HG03060 (cell line): ENCODE measurements around the gene RABEP1.
"Not testable (repeated sequence)": the region's sequence is repeated elsewhere in the genome, so short reads cannot be mapped to it uniquely, and the experiment has no call there.

ENCODE experiments used
- ATAC-seq: cut with Tn5 transposase; IDR thresholded peaks from one replicate; pipeline ENCODE4 v1.9.1; 2021; ENCODE audit warnings: low read depth, moderate number of reproducible peaks; ENCODE audit not compliant: unreplicated experiment

The RABEP1 gene

DNA sequence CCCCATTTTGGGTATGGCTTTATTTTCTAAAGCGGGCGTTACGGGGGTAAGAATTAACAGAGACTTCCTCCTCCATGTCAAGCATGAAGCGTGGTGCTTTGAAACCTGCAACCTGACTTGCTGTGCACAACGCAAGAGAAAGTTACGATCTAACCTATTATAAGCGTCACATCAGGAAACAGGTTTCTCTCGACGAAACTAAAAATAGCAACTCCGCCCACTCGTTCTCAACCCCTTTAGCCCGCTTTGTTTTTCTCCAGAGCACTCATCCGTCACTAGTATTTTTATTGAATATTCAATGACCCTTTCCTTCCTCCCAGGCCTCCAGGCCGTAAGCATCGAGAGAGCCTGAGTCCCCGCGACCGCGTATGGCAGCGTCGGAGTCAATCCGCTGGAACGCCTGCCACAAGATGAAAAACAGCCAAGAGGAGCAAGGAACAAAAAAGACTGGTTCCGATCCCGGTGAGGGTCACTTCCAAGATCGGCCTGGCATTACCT, 136.8 kb downstream of the RABEP1 start:
- no peak for ATAC-seq

DNA sequence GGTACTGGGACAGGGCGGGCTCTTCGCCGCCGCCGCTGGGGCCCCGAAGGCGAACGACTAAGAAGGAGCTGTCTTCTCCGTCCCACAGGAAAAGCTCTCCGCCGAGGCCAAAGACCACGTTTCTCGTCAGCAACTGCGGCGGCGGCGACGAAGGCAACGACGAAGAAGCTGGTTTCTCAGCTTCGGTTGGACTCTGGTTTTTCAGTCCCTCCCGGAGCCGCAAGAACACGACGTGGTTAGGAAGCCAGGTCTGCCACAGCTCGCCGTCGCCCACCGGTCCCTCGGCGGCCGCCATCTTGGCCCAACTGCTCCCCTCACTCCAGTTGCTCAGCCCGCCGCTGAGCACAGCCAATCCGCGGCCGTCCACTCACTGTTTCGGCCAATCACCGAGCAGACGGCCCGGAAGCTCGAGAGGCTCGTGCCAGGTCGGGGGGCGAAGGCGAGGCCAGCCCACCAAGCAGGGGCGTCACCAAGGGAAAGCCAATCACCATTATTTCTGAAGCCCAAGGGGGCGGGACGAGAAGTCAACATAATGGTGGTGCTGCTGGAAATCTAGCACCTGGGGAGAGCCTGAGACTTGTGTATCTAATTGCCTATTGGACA, 137.4 kb downstream of the RABEP1 start, which contains the start of gene NUP88:
NUP88 (minus strand) TSS at position 307 of the 603 bp plus-strand sequence; CDS start at position 295, 12 bp downstream.
- ATAC-seq: peak; percentile 76

DNA sequence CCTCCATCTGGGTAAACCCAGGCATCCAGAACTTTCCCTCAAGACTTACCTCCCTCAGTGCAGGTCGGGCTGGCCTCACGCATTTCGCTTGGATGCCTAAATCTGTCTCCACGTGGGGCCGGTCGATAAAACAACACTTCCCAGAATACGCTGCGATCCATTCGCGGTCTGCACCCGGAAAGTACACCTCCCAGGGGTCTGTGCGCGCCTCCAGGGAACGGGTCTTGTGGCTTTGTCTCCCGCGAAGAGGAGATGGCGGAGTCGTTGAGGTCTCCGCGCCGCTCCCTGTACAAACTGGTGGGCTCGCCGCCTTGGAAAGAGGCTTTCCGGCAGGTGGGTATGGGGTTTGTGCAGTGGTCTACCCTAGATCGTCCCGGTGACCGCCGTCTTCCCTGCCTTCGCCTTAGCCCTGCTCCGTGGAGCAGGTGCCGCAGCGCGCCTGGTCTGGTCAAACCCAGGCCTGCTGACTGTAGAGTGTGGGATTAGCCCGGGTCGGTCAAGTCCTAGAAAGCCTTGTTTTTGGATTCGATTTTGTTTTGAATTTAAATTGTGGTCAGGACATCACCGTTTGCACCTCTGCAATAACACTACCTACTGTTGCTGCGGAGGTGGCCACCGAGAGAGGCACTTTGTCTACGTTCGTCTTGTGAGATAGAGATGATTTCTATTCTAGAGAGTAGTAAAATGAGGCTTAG, 138.0 kb downstream of the RABEP1 start, which contains the start of gene RPAIN:
RPAIN (plus strand) TSS at position 224 of the 695 bp plus-strand sequence; CDS start at position 253, 29 bp downstream.
- peak; percentile 36 for ATAC-seq

DNA sequence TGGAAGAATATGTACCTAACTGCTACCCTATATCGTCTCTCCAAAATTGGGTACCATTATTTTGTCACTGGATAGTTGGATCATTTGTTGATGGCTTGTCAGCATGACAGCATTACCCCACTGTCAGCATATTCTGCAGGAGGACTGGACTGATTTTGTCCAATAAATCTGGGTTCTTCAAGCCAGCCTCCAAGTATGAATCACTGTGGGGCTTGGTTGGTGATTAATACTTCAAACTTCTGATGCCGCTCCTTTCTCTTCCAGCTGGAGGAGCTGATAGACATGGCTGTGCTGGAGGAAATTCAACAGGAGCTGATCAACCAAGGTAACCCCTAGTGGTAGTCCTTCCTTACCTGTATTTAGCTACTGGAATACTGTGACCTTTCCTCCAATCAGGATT, 140.4 kb downstream of the RABEP1 start:
- ATAC-seq: no peak

DNA sequence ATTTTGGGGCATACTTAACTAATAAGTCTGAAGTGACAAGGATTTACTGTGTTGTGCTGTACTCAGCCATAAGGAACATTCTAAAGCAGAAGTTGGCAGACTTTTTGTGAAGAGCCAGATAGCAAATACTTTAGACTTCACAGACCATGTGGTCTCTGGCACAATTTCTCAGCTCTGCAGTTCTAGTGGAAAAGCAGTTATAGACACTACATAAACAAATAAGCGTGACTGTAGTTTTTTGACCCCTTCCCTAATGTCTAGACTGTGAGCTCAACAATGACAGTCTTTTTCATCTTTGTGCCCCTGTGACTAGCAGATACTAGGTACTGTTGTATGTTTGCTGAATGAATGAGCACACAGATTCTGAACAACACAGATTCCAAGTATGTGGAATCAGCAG, 142.8 kb downstream of the RABEP1 start:
- ATAC-seq: no peak

DNA sequence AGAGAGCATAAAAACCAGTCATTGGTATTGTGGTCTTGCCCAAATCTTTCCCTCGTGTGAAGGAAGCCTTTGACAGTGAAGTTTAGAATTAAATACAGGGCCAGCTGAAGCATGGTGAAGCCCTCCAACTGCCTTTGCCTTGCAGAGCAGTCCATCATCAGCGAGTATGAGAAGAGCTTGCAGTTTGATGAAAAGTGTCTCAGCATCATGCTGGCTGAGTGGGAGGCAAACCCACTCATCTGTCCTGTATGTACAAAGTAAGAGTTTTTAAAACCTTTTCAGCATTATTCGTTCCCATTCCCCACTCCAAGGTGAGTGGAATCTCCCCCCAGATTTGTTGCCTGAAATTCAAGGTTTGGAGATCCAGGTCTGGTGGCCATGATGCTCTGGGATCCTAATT, 143.7 kb downstream of the RABEP1 start:
- no peak for ATAC-seq

DNA sequence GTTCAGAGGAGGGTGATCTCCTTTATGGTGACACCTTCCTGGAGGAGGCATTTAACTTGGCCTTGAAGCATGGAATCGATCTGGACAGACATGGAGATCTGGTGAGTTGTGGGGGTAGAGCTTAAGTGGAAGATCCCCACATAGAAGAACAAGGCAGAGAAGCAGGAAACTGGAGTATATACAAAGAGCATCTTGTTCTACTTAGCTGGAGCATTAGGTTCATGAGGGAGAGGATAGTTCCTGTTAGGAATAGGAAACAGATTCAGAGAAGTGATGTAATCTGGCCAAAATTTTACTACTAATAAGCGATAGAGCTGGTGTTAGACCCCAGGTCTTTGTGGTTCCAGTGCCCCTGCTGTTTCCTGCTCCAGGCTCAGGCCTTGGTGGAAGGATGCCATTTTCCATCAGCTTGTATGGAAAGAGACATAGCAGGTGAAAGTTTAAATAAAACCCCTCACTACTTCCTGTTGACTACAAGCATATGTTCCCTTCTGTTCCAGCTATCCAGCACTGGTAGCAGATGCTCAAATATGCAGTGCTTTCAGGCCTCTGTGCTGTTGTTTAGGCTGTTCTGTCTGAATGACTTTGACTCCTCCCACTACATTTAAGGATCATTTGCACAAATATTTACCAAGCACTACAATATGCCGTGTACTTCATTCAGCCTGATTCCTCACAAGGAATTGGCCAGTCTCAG, 147.3 kb downstream of the RABEP1 start:
- no peak for ATAC-seq

DNA sequence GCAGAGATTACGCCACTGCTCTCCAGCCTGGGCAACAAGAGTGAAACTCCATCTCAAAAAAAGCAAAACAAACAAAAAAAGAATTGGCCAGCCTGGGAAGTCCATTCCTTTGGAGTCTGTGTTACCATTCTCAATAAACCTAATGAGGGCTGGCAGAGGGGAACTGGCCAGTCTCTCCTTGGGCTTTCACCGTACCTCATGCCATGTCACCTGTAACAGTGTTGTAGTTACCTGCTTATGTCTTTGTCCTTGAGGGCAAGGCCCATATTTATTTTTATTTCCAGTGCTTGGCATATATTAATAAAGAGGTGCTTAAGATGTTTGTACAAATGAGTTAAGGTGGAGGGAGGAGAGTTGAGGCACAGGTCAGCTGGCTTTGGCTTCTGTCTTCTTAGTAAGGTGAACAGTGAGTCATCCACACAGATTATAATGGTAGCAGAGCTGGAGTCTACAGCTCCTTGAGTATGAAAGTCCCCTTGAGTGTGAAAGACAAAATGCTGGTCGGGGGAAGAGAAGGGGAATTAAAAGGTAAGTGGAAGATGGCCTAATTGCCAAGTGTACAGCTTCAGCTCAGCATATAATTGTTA, 148.4 kb downstream of the RABEP1 start:
- no peak for ATAC-seq

DNA sequence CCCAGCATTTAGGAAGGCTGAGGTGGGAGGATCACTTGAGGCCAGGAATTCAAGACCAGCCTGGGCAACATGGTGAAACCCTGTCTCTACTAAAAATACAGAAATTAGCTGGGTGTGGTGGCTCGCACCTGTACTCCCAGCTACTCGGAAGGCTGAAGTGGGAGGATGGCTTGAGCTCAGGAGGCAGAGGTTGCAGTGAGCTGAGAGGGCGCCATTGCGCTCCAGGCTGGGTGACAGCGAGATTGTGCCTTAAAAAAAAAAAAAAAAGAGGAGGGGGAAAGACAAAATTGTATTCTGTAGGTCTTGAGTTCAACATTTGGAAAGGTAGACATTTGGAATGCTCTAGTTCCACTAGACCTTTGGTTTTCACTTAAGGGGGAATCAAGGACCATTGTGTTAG, 149.2 kb downstream of the RABEP1 start:
- ATAC-seq: not testable (repeated sequence)

DNA sequence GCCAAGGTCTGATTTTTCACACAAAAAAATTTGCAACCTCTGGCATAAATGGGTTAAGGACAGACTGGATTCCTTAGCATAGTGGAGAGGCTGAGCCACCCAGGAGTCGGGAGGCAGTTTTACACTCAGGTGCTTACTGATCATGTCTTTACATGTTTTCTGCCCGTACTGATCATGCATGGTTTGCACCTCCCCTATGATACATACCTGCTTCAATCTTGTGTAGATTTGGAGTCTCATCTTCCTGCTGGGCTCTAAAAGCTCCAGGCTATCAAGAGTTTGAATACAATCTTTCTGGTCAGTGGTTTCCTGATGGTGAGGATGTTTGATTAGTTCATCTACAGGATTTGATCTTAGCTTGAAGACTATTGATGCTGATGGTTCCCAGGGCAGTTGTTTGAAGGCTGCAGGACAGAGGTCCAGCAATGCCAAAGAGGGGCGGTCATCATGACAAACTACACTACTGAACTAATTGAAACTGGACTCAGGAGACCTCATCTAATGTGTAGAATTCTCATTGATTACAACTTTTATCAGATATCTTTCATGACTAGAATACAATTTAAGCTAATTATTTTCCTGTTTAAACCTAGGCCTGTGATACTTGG, 150.0 kb downstream of the RABEP1 start:
- ATAC-seq: no peak

DNA sequence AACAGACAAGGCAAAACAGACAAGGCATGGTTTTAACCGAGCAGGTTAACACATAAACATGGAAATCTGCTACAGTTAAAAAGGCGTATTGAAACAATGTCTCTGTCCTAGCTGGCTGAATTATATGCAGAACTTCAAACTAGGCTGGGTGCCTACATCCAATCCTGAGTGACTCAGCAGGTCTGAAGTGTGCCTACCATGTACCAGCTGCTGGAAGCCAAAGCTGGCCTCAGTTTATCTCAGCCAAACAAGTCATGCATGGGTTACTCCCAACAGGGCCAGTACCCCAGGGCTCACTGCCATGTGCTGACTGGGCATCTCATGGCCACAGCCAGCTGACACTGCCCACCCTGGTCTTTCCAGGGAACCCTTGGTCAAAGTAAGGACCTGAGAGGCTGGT, 152.9 kb downstream of the RABEP1 start:
- ATAC-seq: no peak
